ENCODE data around the gene EVL. TPM values are rescaled to one million over a fixed set of nuclear protein-coding genes. Genes with fewer than 3 reads are reported as not detected.

EVL gene
- total RNA-seq, 2 donors from 2014 or later, result 53.1 to 102 TPM

DNA sequence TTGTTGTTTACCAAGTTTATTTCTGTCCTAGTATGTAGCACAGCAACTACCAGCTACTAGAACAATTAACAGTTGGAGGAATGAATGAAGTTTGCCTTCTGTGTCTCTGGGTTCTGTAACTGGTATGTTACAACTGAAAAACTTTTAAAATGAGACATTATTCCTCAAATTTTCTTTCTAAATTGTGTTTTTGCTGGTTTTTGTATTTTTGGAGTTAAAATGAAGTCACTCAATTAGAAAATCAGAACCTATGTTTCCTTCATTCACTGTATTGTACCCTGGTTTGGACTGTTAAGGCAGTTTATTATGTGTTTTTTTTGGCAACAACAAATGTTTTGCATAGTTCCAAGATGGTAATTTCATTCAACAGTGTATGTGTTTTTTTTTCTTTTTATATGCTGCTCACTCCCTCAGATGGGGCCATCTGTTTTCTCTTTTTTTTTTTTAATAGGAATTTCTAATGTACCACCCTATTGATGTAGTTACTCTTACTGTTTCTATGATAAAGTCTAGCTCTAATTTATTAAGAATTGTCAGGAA, 30.2 kb upstream of the EVL start:
- Histone ChIP-seq H3K27me3 (replicated peaks; ENCODE audit: insufficient read depth) (no peaks in the 10 kb centered on the region), H3K4me1 (ENCODE audit: control insufficient read depth in 1 of 2, low read depth in 2 of 2) (peaks cover 3 to 27% of the 10 kb centered on the region in 2 donors), H3K4me3 (no peak overlapping the region), H3K27ac (no peak overlapping the region), H3K9me3 (no peaks in the 10 kb centered on the region), H3K36me3 (no peaks in the 10 kb centered on the region)
- ATAC-seq (ENCODE audit: insufficient number of reproducible peaks, low FRiP score, low read depth) (no peak), DNase-seq (ENCODE audit: low spot score) (no peak)
- TF ChIP-seq, protein P1, sequence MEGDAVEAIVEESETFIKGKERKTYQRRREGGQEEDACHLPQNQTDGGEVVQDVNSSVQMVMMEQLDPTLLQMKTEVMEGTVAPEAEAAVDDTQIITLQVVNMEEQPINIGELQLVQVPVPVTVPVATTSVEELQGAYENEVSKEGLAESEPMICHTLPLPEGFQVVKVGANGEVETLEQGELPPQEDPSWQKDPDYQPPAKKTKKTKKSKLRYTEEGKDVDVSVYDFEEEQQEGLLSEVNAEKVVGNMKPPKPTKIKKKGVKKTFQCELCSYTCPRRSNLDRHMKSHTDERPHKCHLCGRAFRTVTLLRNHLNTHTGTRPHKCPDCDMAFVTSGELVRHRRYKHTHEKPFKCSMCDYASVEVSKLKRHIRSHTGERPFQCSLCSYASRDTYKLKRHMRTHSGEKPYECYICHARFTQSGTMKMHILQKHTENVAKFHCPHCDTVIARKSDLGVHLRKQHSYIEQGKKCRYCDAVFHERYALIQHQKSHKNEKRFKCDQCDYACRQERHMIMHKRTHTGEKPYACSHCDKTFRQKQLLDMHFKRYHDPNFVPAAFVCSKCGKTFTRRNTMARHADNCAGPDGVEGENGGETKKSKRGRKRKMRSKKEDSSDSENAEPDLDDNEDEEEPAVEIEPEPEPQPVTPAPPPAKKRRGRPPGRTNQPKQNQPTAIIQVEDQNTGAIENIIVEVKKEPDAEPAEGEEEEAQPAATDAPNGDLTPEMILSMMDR (IDR thresholded peaks at IDR 0.05), result no peak

DNA sequence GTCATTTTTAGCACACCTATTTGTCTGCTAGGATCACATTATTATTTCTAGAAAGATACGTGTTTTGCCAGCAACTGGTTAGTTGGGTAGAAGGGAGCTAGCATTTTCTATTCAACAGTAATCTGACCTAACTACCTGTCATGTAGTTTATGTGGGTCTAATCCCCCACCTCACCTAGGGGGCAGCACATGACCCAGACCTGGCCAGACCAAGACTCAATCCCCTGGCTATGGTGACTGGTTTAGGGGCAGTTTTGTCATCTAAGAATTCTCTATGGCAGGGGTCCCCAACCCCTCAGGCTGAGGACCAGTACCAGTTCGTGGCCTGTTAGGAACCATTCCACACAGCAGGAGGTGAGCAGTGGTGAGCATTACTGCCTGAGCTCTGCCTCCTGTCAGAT, 29.5 kb upstream of the EVL start:
- Histone ChIP-seq H3K36me3 (no peaks in the 10 kb centered on the region), H3K4me3 (no peak overlapping the region), H3K27me3 (replicated peaks; ENCODE audit: insufficient read depth) (no peaks in the 10 kb centered on the region), H3K4me1 (ENCODE audit: control insufficient read depth in 1 of 2, low read depth in 2 of 2) (peaks cover 3 to 20% of the 10 kb centered on the region in 2 donors), H3K27ac (no peak overlapping the region), H3K9me3 (no peaks in the 10 kb centered on the region)
- TF ChIP-seq, protein P1 (IDR thresholded peaks at IDR 0.05), result no peak
- ATAC-seq (ENCODE audit: insufficient number of reproducible peaks, low FRiP score, low read depth), result no peak
- no peak for DNase-seq (ENCODE audit: low spot score)

DNA sequence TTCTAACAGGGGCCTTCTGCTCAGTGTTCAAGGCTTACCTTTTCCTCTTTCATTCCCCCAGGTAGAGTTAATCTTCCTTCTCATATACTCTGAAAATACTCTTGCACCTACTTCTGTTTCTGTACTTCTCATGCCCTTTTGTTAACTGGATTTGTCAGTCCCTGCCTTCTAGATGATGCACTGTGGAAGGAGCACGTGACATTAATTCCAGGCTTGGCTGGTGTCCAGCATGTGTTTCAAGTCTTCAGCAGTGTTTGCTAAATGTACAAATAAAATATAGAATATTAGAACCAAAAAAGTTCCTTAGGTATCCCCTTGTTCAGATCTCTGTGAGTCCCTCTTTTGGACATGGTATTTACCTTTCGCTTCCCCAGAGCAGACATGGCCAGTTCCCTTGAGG, 27.9 kb upstream of the EVL start:
- Histone ChIP-seq H3K36me3 (no peaks in the 10 kb centered on the region), H3K4me3 (no peak overlapping the region), H3K9me3 (no peaks in the 10 kb centered on the region), H3K4me1 (ENCODE audit: control insufficient read depth in 1 of 2, low read depth in 2 of 2) (peaks cover 0 to 4% of the 10 kb centered on the region in 2 donors), H3K27ac (no peak overlapping the region), H3K27me3 (replicated peaks; ENCODE audit: insufficient read depth) (no peaks in the 10 kb centered on the region)
- no peak for ATAC-seq (ENCODE audit: insufficient number of reproducible peaks, low FRiP score, low read depth)
- DNase-seq (ENCODE audit: low spot score), result no peak
- TF ChIP-seq, protein P1 (IDR thresholded peaks at IDR 0.05), result no peak

- Histone ChIP-seq H3K27me3 (replicated peaks; ENCODE audit: insufficient read depth) (no peaks in the 10 kb centered on the region), H3K4me3 (no peak overlapping the region), H3K36me3 (no peaks in the 10 kb centered on the region), H3K4me1 (ENCODE audit: control insufficient read depth in 1 of 2, low read depth in 2 of 2) (no peaks in the 10 kb centered on the region), H3K27ac (no peak overlapping the region), H3K9me3 (no peaks in the 10 kb centered on the region)
- ATAC-seq (ENCODE audit: insufficient number of reproducible peaks, low FRiP score, low read depth), result no peak
- TF ChIP-seq, protein P1 (IDR thresholded peaks at IDR 0.05), result no peak
- DNase-seq (ENCODE audit: low spot score), result no peak
These were observed 27.2 kb upstream of the EVL start for GRCh38 chr14:100038065-100038464.

DNA sequence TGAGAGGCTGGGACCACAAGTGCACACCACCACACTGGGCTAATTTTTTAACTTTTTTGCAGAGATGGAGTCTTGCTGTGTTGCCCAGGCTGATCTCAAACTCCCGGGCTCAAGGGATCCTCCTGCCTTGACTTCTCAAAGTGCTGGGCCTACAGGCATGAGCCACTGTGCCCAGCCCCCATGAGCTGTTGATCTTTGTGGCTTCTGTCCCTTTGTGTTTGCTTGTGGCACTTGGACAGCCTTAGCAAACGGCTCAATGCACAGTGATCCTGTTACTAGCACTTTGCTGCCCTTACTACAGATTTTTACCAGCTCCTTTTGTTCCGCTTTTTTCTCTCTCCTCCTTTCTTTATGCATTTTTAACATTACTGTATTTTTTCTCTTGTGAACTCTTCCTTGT, 25.3 kb upstream of the EVL start:
- H3K27me3 ChIP-seq (replicated peaks; ENCODE audit: insufficient read depth), result no peaks in the 10 kb centered on the region
- TF ChIP-seq, protein P1 (IDR thresholded peaks at IDR 0.05), result no peak
- no peak for DNase-seq (ENCODE audit: low spot score)
- H3K27ac ChIP-seq, result no peak overlapping the region
- no peaks in the 10 kb centered on the region for H3K36me3 ChIP-seq
- no peaks in the 10 kb centered on the region for H3K9me3 ChIP-seq
- H3K4me1 ChIP-seq (ENCODE audit: control insufficient read depth in 1 of 2, low read depth in 2 of 2), result no peaks in the 10 kb centered on the region
- ATAC-seq (ENCODE audit: insufficient number of reproducible peaks, low FRiP score, low read depth), result no peak
- no peak overlapping the region for H3K4me3 ChIP-seq

Measured in thoracic aorta (tissue), 2 donors.